ENCODE results near the gene UQCC2.

Gene UQCC2

DNA sequence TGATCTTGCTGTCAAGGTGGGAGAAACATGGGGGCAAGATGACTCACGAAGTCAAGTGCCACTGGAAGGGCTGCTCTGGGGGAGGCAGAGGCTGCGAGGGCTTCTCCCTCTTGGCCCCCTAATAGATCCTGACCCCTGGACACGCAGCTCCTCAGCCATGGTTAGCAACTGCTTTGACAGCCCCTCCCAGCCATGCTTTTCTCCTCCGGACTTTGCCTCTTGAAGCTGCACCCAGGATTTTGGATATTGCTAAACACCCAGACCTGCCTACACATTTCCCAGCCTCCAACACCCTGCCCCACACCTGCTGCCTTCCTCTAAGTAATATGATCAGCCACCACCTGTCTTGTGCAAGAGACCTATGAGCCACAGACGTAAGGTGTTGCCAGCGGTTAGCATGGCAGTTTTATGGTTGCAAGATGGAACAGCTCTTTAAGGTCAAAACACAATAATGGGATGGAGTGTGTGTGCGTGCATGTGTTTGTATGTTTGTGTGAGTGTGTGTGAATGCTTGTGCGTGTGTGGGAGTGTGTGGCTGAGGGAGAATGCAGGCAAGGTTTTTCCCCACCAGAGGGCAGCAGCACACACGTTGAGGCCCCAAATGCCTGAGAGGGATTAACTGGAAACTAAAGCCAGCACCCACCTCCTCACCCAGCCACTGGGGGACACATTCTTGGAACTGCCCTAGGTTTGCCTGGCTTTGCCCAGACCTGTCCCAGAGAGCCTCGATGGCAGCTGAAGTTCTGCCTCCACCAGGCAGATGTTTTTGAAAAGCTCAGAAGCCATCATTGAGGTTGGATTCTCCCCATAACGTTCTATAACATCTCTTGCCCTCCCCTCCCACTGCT, 32.7 kb upstream of the UQCC2 start:
- DNase-seq: peak; percentile 99

- DNase-seq: no peak
Measured at GRCh38 chr6:33742837-33743236, 31.3 kb upstream of the UQCC2 start.

DNA sequence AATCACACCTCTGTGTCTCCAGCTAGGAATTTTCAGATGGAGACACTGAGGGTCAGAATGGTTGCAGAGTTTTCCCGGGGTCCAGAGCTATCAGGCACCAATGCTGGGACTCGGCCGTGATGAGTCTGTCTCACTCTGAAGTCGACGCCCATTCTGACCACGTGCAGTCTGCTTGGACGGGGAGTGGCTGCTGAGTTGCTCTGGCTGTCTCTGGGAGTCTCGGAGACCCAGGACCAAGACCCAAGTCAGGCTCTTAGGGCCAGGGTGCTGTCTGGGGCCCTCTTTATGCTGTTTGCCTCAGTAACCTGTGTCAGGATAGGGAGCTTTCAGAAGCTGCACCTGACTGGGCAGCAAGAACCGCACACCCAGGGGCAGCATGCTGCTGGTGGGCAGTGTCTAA, 30.6 kb upstream of the UQCC2 start:
- no peak for DNase-seq

DNA sequence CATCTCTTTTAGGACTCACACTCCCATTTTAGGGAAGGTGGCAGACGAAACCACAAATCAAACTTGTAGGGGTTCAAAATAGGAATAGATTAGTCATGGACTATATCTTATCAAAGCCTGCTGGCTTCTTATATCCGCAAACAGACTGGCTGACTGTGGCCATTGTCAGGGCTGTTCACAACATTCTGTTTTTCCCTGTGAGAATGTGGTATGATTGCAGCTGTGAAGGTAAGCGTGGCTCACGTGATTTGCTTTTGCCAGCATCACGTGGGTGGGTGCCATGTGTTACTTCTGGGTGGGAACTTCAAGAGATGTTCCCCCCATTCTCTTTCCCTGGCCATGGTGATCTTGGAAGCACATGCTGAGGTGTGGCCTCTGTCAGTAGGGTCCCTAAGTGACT, 29.3 kb upstream of the UQCC2 start:
- DNase-seq: peak; percentile 42

DNA sequence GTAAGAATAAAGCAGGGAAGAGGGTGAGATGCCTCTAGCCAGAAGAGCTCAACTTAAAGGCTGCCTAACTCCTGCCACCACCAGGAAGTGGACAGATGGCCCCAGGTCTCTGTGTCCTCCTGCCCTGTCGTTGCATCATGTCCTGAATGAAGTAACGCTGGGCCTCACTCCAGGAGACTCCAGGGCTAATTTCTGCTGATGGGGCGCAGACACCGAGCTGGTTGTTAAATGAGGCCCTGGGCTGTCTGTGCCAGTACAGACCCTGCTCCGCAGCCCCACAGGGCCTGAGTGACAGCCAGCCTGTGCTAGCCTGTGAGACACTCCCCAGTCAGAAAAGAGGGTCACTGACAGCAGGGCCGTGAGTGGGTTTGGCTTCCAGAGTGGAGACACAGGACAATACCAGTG, 28.7 kb upstream of the UQCC2 start:
- DNase-seq: no peak

GRCh38 chr6:33739571-33739970, 28.1 kb upstream of the UQCC2 start:
- DNase-seq: no peak

GRCh38 chr6:33738879-33739278, 27.4 kb upstream of the UQCC2 start:
- no peak for DNase-seq

DNA sequence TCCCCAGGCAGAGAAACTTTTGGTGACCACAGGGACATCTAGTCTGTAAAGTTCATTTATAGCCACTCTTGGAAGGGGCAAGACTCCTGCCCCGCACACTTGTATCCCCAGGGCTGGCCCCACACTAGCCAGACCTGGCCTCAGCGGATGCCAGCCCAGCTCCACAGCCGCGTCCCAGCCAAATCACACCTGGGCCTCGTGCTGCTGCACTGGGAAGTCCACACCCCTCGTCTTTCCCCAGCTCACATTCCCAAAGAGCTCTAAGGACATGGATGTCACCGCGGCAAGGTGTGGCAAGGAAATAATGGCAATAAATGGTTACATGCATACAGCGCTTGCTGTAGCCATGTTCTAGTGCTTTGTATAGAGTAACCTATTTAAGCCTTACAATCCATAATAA, 26.7 kb upstream of the UQCC2 start:
- no peak for DNase-seq

GRCh38 chr6:33737267-33738026, 25.9 kb upstream of the UQCC2 start:
- no peak for DNase-seq

DNA sequence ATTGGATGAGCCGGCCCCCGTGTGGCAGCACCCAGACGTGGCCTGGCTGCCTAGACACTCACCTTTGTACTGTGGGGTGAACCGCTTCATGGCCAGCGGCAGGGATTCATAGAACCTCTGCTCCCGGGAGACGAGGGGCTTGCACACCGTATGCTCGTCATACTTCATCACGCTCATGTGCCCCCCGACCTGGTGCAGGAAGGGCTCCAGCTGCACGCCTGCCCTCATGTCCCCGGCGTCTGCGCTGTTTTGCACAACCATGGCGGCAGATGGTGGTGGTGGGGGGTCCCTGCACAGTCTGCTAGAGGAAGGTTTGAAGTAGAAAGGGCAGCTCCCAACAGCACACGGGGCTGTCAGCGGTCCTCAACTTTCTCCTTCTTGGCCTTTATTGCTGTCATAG, 23.7 kb upstream of the UQCC2 start:
- DNase-seq: no peak

DNA sequence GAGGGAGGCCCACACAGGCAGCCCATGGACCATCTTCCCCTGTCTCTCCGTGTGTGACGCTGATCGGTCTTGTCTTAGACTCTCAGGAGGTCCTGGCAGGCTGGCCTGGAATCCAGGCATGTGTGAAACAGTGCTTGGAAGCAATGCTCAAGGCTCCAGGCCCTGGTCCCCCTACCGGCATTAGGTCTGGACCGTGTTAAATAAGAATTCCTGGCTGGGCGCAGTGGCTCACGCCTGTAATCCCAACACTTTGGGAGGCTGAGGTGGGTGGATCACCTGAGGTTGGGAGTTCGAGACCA, 22.2 kb upstream of the UQCC2 start:
- DNase-seq: no peak

GRCh38 chr6:33732817-33733708, 21.6 kb upstream of the UQCC2 start:
- peak; percentile 17 for DNase-seq

DNA sequence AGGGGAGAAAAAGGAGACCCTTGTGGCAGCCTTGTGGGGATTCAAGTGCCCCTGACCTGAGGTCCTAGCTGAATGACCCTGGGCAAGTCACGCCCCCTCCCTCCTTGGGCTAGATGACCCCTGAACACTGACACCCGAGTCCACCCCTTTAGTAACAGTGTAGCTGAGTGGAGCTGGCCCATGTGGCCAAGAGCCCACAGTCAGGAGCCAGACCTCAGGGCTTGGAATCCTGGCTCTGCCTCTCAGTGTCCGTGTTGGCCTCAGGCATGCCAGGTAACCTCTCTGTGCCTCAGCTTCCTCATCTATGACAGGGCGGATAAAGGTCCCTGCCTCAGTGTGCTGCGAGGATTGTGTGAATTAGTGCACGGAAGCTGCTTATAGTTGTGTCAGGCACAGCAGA, 20.9 kb upstream of the UQCC2 start:
- no peak for DNase-seq

DNA sequence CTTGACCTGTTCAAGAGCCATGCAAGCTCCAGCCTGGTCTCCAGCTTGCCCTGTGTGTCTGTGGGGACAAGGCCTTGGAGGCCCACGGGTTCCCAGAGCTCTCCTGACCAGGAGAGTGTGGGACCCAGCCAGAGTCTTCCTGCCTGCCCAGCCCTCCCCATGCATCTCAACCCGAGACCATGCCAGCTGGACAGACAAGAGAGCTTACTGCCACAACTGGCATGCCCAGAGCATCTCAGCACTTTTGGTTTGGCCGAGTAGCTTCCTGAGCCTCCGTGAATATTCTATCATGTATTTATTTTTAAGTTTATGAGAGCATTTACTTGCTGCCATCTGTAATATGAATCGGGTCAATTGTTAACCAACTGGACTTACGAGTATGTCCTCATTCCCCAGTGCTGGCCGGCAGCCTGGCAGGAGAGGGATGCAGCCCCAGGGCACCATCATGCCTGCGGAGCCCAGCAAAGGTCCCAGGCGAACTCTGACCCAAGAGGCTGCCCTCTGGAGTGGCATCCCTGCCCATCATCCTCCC, 20.3 kb upstream of the UQCC2 start:
- no peak for DNase-seq

GRCh38 chr6:33731035-33731434, 19.5 kb upstream of the UQCC2 start:
- no peak for DNase-seq

DNA sequence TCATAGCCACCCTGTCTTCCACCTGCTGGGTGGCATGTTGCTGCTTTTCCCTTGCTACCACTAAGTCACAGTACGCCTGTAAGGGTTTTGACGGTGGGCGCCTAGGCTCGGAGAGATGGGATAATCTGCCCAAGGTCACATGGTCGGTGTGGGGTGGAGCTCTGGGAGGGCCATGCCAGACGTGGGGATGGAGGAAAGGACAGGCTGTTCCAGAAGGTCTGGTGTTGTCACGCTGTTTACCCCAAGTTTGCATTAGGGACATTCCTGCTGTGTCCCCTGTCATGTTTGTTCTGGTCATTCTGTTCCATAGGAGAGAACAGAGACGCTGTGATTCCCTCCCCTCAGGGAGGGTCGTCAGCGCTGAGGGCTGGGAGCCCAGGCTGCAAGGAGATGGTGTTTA, 19.1 kb upstream of the UQCC2 start:
- DNase-seq: no peak

DNA sequence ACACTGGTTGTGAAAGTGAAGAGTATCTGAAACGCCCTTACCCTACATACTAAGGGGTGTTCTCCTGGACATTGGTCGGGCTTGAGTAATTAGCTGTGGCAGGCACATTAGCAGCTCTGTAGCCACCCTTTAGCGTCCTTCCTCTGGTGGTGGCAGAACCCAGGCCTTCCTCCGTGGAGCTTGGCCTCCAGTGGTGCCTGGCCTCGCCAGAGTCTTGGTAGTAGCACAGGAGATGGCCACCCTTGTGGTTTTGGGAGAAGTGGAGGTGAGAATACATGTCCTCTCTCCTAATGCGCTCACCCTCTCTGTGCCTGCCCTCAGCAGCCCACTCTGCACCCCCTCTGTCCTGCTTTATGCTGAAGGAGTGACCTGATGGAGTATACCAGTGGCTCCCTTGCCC, 17.6 kb upstream of the UQCC2 start:
- DNase-seq: no peak

GRCh38 chr6:33728438-33728837, 16.9 kb upstream of the UQCC2 start:
- DNase-seq: no peak

DNA sequence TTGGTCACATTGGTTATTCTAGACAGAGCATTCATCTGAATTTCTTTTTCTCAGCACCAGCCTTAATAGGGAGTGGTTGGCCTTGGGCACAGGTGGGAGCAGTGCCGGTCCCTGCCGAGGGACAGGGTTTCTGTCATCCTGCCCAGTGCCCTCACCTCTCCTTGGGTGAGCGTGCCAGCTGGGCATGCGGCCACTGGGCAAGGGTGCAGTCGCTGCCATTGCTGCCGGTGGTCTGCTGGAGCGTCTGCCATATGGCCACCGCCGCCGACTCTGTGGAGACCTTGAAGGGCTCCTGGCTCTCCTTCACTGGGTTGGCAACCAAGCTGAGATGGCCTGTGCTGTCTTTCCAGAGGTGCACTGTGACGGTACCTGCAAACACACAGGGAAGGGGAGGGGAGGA, 16.4 kb upstream of the UQCC2 start:
- DNase-seq: no peak

GRCh38 chr6:33727126-33727525, 15.6 kb upstream of the UQCC2 start:
- DNase-seq: no peak

- no peak for DNase-seq
Measured at GRCh38 chr6:33726696-33727095, 15.2 kb upstream of the UQCC2 start.

DNA sequence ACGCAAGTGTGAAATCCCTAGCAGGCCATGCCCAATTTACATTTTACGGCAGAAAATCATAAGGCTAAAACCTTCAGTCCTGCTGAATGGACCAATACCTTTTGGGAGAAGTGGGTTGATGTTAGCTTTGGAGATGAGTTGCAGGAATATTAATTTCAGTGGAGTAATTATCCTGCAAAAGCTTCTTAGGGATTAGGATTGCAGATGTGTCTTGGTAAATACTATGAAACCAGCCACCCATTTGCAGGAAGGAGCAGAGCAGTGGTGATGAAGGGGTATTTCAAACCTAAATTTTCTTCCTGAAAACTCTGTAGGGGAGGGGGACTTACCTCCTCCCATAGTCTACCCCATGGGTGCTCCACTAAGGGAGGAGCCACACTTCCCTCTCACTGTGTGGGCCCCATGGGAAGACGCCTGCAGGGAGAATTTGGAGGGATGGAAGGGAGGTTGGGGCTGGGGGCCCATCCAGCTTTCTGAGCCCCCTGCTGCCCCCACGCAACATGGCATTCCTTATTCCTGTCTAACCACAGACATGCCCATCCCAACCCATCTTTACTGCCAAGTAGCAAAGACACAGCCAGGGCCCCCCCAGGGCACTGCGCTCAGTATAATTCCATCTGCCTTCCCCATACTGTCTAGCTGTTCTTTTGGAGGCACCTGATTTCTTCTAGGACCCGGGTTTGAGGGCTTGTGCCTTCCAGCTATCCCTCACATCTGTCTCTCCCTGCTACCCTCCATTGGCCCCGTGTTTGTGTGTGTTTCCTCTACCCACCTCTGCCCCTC, 14.6 kb upstream of the UQCC2 start:
- DNase-seq: no peak

GRCh38 chr6:33725222-33725621, 13.7 kb upstream of the UQCC2 start:
- no peak for DNase-seq

Measured in NCI-H2171 treated with DMSO at 0.1 percent for 48 hours (cell line).